Stimulated activated naive CD4-positive, alpha-beta T cell treated with Interleukin-2 at 50 U/mL for 16 hours (primary cell): ENCODE results near the gene ZNF526.

ENCODE experiments used
- DNase-seq: peaks from one replicate; lab custom pipeline; 2025; lab: John Stamatoyannopoulos, UW

ZNF526 gene

GRCh38 chr19:42225718-42226292 is 5.7 kb downstream of the ZNF526 start:
- DNase-seq: no peak

GRCh38 chr19:42226886-42227285 is 6.8 kb downstream of the ZNF526 start:
- no peak for DNase-seq

- DNase-seq: no peak
Observed at GRCh38 chr19:42228641-42229040, 8.5 kb downstream of the ZNF526 start.

GRCh38 chr19:42229301-42229854 is 9.3 kb downstream of the ZNF526 start:
- DNase-seq: no peak

GRCh38 chr19:42229855-42230351 is 9.8 kb downstream of the ZNF526 start:
- DNase-seq: no peak

- no peak for DNase-seq
Observed at GRCh38 chr19:42230571-42230970, 10.5 kb downstream of the ZNF526 start.

GRCh38 chr19:42232435-42232834 is 12.3 kb downstream of the ZNF526 start:
- DNase-seq: no peak

GRCh38 chr19:42233106-42233505 is 13.0 kb downstream of the ZNF526 start:
- DNase-seq: no peak

GRCh38 chr19:42233678-42234292 is 13.7 kb downstream of the ZNF526 start:
- no peak for DNase-seq

- DNase-seq: no peak
Observed at GRCh38 chr19:42234364-42234763, 14.3 kb downstream of the ZNF526 start.

GRCh38 chr19:42235181-42235580 is 15.1 kb downstream of the ZNF526 start:
- DNase-seq: no peak

- DNase-seq: no peak
Observed at GRCh38 chr19:42239544-42240220, 19.6 kb downstream of the ZNF526 start.

- no peak for DNase-seq
Observed at GRCh38 chr19:42241279-42241678, 21.2 kb downstream of the ZNF526 start.

GRCh38 chr19:42242069-42242511 is 22.0 kb downstream of the ZNF526 start:
- DNase-seq: peak; percentile 48

- peak; percentile 99 for DNase-seq
Observed at GRCh38 chr19:42242512-42243409, 22.6 kb downstream of the ZNF526 start, which contains the start of gene GSK3A. GSK3A (minus strand) TSS chr19:42242602; CDS start chr19:42242465, 137 bp downstream.

- DNase-seq: peak; percentile 91
Observed at GRCh38 chr19:42244347-42245220, 24.5 kb downstream of the ZNF526 start.

GRCh38 chr19:42245231-42245630 is 25.1 kb downstream of the ZNF526 start:
- no peak for DNase-seq

- no peak for DNase-seq
Observed at GRCh38 chr19:42246143-42246921, 26.2 kb downstream of the ZNF526 start.

GRCh38 chr19:42246922-42247639 is 27.0 kb downstream of the ZNF526 start:
- no peak for DNase-seq
